ENCODE results near the gene NCK1. TPM values are rescaled to one million over a fixed set of nuclear protein-coding genes. Genes with fewer than 3 reads are reported as not detected.

NCK1 gene
- total RNA-seq, 1 experiment from 2014 or later, result 15.3 TPM

- no peaks in the 10 kb centered on the region for H3K79me2 ChIP-seq (ENCODE audit: low read length)
- H3K9me2 ChIP-seq (replicated peaks; ENCODE audit: low read length), result no peaks in the 10 kb centered on the region
- ChIA-PET POLR2A (ENCODE audit: unreplicated experiment) (no interaction called here), CTCF (interaction anchor here (0.6 kb wide), 1 partner anchor 86 kb away, joined by 5 read pairs; no protein-coding TSS in a partner anchor)
- no peak overlapping the region for H2AFZ ChIP-seq (ENCODE audit: low read length)
- H3K36me3 ChIP-seq (ENCODE audit: low read depth, low read length), result no peaks in the 10 kb centered on the region
- ATAC-seq (no peak), DNase-seq (no peak)
- no TSS peak for BruUV-seq (replicated peaks)
- no peak overlapping the region for H3K27ac ChIP-seq (ENCODE audit: low read length)
- no peaks in the 10 kb centered on the region for H3K9me3 ChIP-seq (ENCODE audit: low read length)
- no peaks in the 10 kb centered on the region for H3F3A ChIP-seq (ENCODE audit: low read length, unreplicated experiment)
- intact Hi-C loops (cut with micrococcal nuclease), result no loop called here
- no peaks in the 10 kb centered on the region for H3K27me3 ChIP-seq (ENCODE audit: low read length)
- TF ChIP-seq EZH2 (IDR thresholded peaks at IDR 0.05; ENCODE audit: low read length, unreplicated experiment), result no peak
- TF ChIP-seq EZH2phosphoT487 (IDR thresholded peaks at IDR 0.05; ENCODE audit: borderline replicate concordance, low read length), result no peak
- TF ChIP-seq, protein P1, sequence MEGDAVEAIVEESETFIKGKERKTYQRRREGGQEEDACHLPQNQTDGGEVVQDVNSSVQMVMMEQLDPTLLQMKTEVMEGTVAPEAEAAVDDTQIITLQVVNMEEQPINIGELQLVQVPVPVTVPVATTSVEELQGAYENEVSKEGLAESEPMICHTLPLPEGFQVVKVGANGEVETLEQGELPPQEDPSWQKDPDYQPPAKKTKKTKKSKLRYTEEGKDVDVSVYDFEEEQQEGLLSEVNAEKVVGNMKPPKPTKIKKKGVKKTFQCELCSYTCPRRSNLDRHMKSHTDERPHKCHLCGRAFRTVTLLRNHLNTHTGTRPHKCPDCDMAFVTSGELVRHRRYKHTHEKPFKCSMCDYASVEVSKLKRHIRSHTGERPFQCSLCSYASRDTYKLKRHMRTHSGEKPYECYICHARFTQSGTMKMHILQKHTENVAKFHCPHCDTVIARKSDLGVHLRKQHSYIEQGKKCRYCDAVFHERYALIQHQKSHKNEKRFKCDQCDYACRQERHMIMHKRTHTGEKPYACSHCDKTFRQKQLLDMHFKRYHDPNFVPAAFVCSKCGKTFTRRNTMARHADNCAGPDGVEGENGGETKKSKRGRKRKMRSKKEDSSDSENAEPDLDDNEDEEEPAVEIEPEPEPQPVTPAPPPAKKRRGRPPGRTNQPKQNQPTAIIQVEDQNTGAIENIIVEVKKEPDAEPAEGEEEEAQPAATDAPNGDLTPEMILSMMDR (conservative IDR thresholded peaks at IDR 0.05; ENCODE audit: low read depth, low read length), result no peak
- H4K20me1 ChIP-seq (ENCODE audit: low read length), result no peaks in the 10 kb centered on the region
- H3K4me3 ChIP-seq (ENCODE audit: low read length), result no peak overlapping the region
- H3K4me2 ChIP-seq (ENCODE audit: low read length), result no peak overlapping the region
- peaks cover 11% of the 10 kb centered on the region for H3K4me1 ChIP-seq (ENCODE audit: insufficient read depth, low read length)
- no peak overlapping the region for H3K9ac ChIP-seq (ENCODE audit: low read length)
Observed at GRCh38 chr3:136840252-136840651, 21.8 kb upstream of the NCK1 start.

- Histone ChIP-seq H3K79me2 (ENCODE audit: low read length) (no peaks in the 10 kb centered on the region), H3F3A (ENCODE audit: low read length, unreplicated experiment) (no peaks in the 10 kb centered on the region), H3K4me1 (ENCODE audit: insufficient read depth, low read length) (peaks cover 11% of the 10 kb centered on the region), H2AFZ (ENCODE audit: low read length) (no peak overlapping the region), H4K20me1 (ENCODE audit: low read length) (no peaks in the 10 kb centered on the region), H3K36me3 (ENCODE audit: low read depth, low read length) (no peaks in the 10 kb centered on the region), H3K27me3 (ENCODE audit: low read length) (no peaks in the 10 kb centered on the region), H3K4me3 (ENCODE audit: low read length) (no peak overlapping the region), H3K9ac (ENCODE audit: low read length) (no peak overlapping the region), H3K9me3 (ENCODE audit: low read length) (no peaks in the 10 kb centered on the region), H3K4me2 (ENCODE audit: low read length) (no peak overlapping the region), H3K27ac (ENCODE audit: low read length) (no peak overlapping the region), H3K9me2 (replicated peaks; ENCODE audit: low read length) (no peaks in the 10 kb centered on the region)
- TF ChIP-seq EZH2 (IDR thresholded peaks at IDR 0.05; ENCODE audit: low read length, unreplicated experiment), result no peak
- TF ChIP-seq, protein P1 (conservative IDR thresholded peaks at IDR 0.05; ENCODE audit: low read depth, low read length), result no peak
- no peak for TF ChIP-seq EZH2phosphoT487 (IDR thresholded peaks at IDR 0.05; ENCODE audit: borderline replicate concordance, low read length)
- ChIA-PET POLR2A (ENCODE audit: unreplicated experiment) (no interaction called here), CTCF (no interaction called here)
- no TSS peak for BruUV-seq (replicated peaks)
- DNase-seq (no peak), ATAC-seq (no peak)
- intact Hi-C loops (cut with micrococcal nuclease), result no loop called here
Observed at GRCh38 chr3:136842294-136842693, 19.7 kb upstream of the NCK1 start.

GRCh38 chr3:136844724-136845123 is 17.3 kb upstream of the NCK1 start:
- POLR2A ChIA-PET (ENCODE audit: unreplicated experiment), result no interaction called here
- no peak overlapping the region for H2AFZ ChIP-seq (ENCODE audit: low read length)
- H4K20me1 ChIP-seq (ENCODE audit: low read length), result no peaks in the 10 kb centered on the region
- no peak overlapping the region for H3K4me3 ChIP-seq (ENCODE audit: low read length)
- no peaks in the 10 kb centered on the region for H3K9me3 ChIP-seq (ENCODE audit: low read length)
- DNase-seq (no peak), ATAC-seq (no peak)
- BruUV-seq (replicated peaks), result no TSS peak
- H3K9ac ChIP-seq (ENCODE audit: low read length), result no peak overlapping the region
- TF ChIP-seq, protein P1 (conservative IDR thresholded peaks at IDR 0.05; ENCODE audit: low read depth, low read length), result no peak
- TF ChIP-seq EZH2 (IDR thresholded peaks at IDR 0.05; ENCODE audit: low read length, unreplicated experiment) (no peak), EZH2phosphoT487 (IDR thresholded peaks at IDR 0.05; ENCODE audit: borderline replicate concordance, low read length) (no peak)
- intact Hi-C loops (cut with micrococcal nuclease), result no loop called here
- no peaks in the 10 kb centered on the region for H3F3A ChIP-seq (ENCODE audit: low read length, unreplicated experiment)
- H3K79me2 ChIP-seq (ENCODE audit: low read length), result no peaks in the 10 kb centered on the region
- no peak overlapping the region for H3K4me2 ChIP-seq (ENCODE audit: low read length)
- H3K27me3 ChIP-seq (ENCODE audit: low read length), result no peaks in the 10 kb centered on the region
- H3K36me3 ChIP-seq (ENCODE audit: low read depth, low read length), result no peaks in the 10 kb centered on the region
- no peaks in the 10 kb centered on the region for H3K9me2 ChIP-seq (replicated peaks; ENCODE audit: low read length)
- no peak overlapping the region for H3K27ac ChIP-seq (ENCODE audit: low read length)
- no peaks in the 10 kb centered on the region for H3K4me1 ChIP-seq (ENCODE audit: insufficient read depth, low read length)
- CTCF ChIA-PET, result no interaction called here

All from PC-3 (cell line).